Testis (tissue), 2 donors: ENCODE measurements around the gene RASIP1.

Experiments used
- CTCF ChIP-seq, 3 experiments: fragments of 450-650 bp in 2 of 3; fragments of 200-600 bp in 1 of 3; sonication (generic) in 1 of 3; IDR thresholded peaks; one replicate each; pipeline ENCODE4 v1.5.1; 2016 to 2019; ENCODE audit warnings: antibody characterized with exemption in 3 of 3, mild to moderate bottlenecking in 2 of 3, moderate library complexity in 1 of 3
- POLR2A ChIP-seq: fragments of 450-650 bp; IDR thresholded peaks from one replicate; pipeline ENCODE4 v1.6.1; 2017; ENCODE audit warnings: antibody characterized with exemption, mild to moderate bottlenecking, moderate library complexity

- TF ChIP-seq CTCF (IDR thresholded peaks at IDR 0.05) (no peak), POLR2A (no peak)
Observed at GRCh38 chr19:48680436-48681126, 59.8 kb downstream of the RASIP1 start.
